ENCODE results near the gene IL1R2. TPM values are rescaled to one million over a fixed set of nuclear protein-coding genes. Genes with fewer than 3 reads are reported as not detected.

The IL1R2 gene
- total and polyA plus RNA-seq, 2 of the 13 experiments (the other 11 are each of a cell fraction or from before 2014, with no cell fraction given), result 3.6 to 7.3 TPM

DNA sequence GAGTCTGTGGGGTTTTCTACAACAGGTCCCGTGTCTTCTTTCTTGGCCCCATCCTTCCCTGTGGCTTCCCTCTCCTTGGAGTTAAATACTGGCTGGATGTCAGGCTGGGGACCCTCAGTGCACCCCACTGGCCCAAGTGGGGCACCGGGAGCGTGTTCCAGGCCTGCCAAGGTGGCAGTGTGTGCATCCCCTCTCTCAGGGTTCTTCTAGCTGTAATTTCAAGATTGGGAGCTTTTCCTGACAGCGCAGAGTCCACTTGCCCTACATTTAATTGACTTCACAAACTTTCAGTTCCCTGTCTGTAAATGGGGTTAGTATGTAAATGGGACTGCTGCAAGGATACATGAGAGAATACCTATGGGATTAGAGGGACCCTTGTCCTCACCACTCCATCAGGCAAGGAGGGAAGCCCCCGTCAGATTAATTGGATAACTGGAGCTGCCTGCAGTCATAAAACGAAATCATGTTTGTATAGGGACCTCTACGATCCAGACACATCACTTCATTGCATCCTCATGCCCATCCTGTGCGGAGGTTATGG lies 66.6 kb downstream of the IL1R2 start (continued):
- TF ChIP-seq ZNF543 (CRISPR knock-in tag; IDR thresholded peaks at IDR 0.05), result 0 out of 2 replicates have a peak, but pooled peaks have one; percentile 5
- TF ChIP-seq, protein P1, sequence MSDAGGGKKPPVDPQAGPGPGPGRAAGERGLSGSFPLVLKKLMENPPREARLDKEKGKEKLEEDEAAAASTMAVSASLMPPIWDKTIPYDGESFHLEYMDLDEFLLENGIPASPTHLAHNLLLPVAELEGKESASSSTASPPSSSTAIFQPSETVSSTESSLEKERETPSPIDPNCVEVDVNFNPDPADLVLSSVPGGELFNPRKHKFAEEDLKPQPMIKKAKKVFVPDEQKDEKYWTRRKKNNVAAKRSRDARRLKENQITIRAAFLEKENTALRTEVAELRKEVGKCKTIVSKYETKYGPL (CRISPR knock-in tag; IDR thresholded peaks at IDR 0.05), result no peak
- TF ChIP-seq ZNF761 (CRISPR knock-in tag; conservative IDR thresholded peaks at IDR 0.05), result peak; percentile 70; the same call in 1 of the 2 replicates
- TF ChIP-seq, protein P2, sequence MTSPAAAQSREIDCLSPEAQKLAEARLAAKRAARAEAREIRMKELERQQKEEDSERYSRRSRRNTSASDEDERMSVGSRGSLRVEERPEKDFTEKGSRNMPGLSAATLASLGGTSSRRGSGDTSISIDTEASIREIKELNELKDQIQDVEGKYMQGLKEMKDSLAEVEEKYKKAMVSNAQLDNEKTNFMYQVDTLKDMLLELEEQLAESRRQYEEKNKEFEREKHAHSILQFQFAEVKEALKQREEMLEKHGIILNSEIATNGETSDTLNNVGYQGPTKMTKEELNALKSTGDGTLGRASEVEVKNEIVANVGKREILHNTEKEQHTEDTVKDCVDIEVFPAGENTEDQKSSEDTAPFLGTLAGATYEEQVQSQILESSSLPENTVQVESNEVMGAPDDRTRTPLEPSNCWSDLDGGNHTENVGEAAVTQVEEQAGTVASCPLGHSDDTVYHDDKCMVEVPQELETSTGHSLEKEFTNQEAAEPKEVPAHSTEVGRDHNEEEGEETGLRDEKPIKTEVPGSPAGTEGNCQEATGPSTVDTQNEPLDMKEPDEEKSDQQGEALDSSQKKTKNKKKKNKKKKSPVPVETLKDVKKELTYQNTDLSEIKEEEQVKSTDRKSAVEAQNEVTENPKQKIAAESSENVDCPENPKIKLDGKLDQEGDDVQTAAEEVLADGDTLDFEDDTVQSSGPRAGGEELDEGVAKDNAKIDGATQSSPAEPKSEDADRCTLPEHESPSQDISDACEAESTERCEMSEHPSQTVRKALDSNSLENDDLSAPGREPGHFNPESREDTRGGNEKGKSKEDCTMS (CRISPR knock-in tag; conservative IDR thresholded peaks at IDR 0.05), result 0 out of 2 replicates have a peak, but pooled peaks have one; percentile 28
- 0 out of 2 replicates have a peak, but pooled peaks have one; percentile 17 for TF ChIP-seq RORA (CRISPR knock-in tag; IDR thresholded peaks at IDR 0.05)
- TF ChIP-seq, protein P3, sequence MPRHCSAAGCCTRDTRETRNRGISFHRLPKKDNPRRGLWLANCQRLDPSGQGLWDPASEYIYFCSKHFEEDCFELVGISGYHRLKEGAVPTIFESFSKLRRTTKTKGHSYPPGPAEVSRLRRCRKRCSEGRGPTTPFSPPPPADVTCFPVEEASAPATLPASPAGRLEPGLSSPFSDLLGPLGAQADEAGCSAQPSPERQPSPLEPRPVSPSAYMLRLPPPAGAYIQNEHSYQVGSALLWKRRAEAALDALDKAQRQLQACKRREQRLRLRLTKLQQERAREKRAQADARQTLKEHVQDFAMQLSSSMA (CRISPR knock-in tag; IDR thresholded peaks at IDR 0.05), result no peak
- TF ChIP-seq, protein P4, sequence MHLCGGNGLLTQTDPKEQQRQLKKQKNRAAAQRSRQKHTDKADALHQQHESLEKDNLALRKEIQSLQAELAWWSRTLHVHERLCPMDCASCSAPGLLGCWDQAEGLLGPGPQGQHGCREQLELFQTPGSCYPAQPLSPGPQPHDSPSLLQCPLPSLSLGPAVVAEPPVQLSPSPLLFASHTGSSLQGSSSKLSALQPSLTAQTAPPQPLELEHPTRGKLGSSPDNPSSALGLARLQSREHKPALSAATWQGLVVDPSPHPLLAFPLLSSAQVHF (CRISPR knock-in tag; IDR thresholded peaks at IDR 0.05), result no peak
- TF ChIP-seq, protein P5, sequence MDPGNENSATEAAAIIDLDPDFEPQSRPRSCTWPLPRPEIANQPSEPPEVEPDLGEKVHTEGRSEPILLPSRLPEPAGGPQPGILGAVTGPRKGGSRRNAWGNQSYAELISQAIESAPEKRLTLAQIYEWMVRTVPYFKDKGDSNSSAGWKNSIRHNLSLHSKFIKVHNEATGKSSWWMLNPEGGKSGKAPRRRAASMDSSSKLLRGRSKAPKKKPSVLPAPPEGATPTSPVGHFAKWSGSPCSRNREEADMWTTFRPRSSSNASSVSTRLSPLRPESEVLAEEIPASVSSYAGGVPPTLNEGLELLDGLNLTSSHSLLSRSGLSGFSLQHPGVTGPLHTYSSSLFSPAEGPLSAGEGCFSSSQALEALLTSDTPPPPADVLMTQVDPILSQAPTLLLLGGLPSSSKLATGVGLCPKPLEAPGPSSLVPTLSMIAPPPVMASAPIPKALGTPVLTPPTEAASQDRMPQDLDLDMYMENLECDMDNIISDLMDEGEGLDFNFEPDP (CRISPR knock-in tag; conservative IDR thresholded peaks at IDR 0.05), result 0 out of 2 replicates have a peak, but pooled peaks have one; percentile 30
- TF ChIP-seq, protein P6, sequence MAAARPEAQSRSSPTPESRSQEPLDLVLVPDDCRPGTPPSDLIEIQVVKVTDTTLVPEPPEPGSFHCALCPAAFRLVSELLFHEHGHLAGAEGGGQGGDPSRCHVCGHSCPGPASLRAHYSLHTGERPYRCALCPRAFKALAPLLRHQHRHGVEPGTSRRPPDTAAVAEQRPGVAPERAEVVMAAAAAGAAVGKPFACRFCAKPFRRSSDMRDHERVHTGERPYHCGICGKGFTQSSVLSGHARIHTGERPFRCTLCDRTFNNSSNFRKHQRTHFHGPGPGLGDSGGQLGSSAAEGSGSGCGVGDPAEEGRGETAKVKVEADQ (CRISPR knock-in tag; IDR thresholded peaks at IDR 0.05; ENCODE audit: borderline replicate concordance), result no peak
- TF ChIP-seq, protein P7, sequence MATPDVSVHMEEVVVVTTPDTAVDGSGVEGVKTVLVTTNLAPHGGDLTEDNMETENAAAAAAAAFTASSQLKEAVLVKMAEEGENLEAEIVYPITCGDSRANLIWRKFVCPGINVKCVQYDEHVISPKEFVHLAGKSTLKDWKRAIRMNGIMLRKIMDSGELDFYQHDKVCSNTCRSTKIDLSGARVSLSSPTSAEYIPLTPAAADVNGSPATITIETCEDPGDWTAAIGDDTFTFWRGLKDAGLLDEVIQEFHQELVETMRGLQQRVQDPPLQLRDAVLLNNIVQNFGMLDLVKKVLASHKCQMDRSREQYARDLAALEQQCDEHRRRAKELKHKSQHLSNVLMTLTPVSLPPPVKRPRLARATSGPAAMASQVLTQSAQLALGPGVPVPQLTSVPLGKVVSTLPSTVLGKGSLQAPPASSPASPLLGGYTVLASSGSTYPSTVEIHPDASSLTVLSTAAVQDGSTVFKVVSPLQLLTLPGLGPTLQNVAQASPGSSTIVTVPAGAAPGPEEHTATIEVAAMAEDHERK (CRISPR knock-in tag; IDR thresholded peaks at IDR 0.05; ENCODE audit: low read depth), result no peak
- no peak for TF ChIP-seq DNMT3B (CRISPR knock-in tag; conservative IDR thresholded peaks at IDR 0.05)
- TF ChIP-seq, protein P8, sequence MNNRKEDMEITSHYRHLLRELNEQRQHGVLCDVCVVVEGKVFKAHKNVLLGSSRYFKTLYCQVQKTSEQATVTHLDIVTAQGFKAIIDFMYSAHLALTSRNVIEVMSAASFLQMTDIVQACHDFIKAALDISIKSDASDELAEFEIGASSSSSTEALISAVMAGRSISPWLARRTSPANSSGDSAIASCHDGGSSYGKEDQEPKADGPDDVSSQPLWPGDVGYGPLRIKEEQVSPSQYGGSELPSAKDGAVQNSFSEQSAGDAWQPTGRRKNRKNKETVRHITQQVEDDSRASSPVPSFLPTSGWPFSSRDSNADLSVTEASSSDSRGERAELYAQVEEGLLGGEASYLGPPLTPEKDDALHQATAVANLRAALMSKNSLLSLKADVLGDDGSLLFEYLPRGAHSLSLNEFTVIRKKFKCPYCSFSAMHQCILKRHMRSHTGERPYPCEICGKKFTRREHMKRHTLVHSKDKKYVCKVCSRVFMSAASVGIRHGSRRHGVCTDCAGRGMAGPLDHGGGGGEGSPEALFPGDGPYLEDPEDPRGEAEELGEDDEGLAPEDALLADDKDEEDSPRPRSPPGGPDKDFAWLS (CRISPR knock-in tag; IDR thresholded peaks at IDR 0.05; ENCODE audit: borderline replicate concordance), result no peak
- TF ChIP-seq NFKBIZ (CRISPR knock-in tag; IDR thresholded peaks at IDR 0.05), result no peak
- TF ChIP-seq, protein P9, sequence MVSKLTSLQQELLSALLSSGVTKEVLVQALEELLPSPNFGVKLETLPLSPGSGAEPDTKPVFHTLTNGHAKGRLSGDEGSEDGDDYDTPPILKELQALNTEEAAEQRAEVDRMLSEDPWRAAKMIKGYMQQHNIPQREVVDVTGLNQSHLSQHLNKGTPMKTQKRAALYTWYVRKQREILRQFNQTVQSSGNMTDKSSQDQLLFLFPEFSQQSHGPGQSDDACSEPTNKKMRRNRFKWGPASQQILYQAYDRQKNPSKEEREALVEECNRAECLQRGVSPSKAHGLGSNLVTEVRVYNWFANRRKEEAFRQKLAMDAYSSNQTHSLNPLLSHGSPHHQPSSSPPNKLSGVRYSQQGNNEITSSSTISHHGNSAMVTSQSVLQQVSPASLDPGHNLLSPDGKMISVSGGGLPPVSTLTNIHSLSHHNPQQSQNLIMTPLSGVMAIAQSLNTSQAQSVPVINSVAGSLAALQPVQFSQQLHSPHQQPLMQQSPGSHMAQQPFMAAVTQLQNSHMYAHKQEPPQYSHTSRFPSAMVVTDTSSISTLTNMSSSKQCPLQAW (CRISPR knock-in tag; IDR thresholded peaks at IDR 0.05), result 0 out of 2 replicates have a peak, but pooled peaks have one; percentile 6
